ENCODE results near the gene GRIN1. TPM values are rescaled to one million over a fixed set of nuclear protein-coding genes. Genes with fewer than 3 reads are reported as not detected.

GRIN1 gene
- total and polyA plus RNA-seq, 8 donors, result 0.25 to 0.55 (median 0.31) TPM; not detected in 5

DNA sequence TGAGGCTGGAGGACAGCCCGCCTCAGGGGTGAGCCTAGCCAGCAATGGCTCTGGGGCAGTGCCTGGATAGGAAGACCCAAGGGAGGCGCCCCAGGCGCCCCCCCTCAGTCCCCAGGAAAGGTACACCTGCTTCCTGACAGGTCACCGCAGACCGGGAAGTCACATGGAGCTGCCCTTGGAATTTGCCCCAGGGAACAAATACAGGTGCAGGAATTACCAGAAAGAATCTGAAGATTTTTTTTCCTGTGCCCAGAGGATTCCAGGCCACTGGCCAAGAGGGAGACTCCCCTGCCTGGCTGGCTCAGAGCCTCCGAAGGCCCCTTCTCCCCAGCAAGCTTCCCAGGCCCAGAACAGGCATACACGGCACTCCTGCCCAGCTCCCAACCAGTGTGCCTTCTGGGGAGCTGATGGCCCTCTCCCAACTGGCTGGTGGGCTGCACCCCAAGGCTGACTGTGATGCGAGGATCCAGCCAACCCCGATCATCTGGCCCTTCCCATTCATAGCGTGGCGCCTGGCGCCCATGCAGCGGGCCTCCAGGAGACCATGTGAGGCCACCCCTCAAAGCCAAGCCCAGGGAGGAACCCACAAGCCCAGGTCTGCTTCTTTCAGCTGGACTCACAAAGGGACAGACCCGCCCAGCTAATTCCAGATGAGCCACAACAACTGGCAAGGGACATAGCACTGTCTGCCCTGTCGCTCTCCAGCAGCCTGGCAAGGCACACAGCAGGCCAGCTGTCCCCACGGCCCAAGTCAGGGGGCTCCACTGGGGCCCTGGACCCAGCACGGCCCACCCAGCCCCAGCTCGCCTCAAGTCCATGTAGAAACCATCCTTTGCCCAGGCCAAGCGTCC is 59.3 kb downstream of the GRIN1 start:
- no peaks in the 10 kb centered on the region for H3K27me3 ChIP-seq
- H3K4me3 ChIP-seq, result peak overlapping the region; percentile 63 to 78 (median 66)
- H3K9me3 ChIP-seq, result no peaks in the 10 kb centered on the region
- DNase-seq, result peak; percentile 75 to 86
- H3K27ac ChIP-seq, result peak overlapping the region; percentile 78 to 97 (median 86)
- 35 to 52% (median 51%) methylated on average over 7 to 19 of the region's 19 CpGs for WGBS, 5 donors
- intact Hi-C loops (cut with DNase I; ENCODE audit: low total_unique reads), result no loop called here
- H3K36me3 ChIP-seq, result no peaks in the 10 kb centered on the region
- TF ChIP-seq POLR2A (IDR thresholded peaks at IDR 0.05), result no peak
- no peak for TF ChIP-seq EP300 (IDR thresholded peaks at IDR 0.05)
- TF ChIP-seq, protein P1, sequence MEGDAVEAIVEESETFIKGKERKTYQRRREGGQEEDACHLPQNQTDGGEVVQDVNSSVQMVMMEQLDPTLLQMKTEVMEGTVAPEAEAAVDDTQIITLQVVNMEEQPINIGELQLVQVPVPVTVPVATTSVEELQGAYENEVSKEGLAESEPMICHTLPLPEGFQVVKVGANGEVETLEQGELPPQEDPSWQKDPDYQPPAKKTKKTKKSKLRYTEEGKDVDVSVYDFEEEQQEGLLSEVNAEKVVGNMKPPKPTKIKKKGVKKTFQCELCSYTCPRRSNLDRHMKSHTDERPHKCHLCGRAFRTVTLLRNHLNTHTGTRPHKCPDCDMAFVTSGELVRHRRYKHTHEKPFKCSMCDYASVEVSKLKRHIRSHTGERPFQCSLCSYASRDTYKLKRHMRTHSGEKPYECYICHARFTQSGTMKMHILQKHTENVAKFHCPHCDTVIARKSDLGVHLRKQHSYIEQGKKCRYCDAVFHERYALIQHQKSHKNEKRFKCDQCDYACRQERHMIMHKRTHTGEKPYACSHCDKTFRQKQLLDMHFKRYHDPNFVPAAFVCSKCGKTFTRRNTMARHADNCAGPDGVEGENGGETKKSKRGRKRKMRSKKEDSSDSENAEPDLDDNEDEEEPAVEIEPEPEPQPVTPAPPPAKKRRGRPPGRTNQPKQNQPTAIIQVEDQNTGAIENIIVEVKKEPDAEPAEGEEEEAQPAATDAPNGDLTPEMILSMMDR (IDR thresholded peaks at IDR 0.05), result no peak
- TF ChIP-seq POLR2AphosphoS5 (IDR thresholded peaks at IDR 0.05), result peak in 2 of 3 donors; percentile 54 to 55
- H3K4me1 ChIP-seq, result peaks cover 70 to 90% (median 87%) of the 10 kb centered on the region in 4 donors

DNA sequence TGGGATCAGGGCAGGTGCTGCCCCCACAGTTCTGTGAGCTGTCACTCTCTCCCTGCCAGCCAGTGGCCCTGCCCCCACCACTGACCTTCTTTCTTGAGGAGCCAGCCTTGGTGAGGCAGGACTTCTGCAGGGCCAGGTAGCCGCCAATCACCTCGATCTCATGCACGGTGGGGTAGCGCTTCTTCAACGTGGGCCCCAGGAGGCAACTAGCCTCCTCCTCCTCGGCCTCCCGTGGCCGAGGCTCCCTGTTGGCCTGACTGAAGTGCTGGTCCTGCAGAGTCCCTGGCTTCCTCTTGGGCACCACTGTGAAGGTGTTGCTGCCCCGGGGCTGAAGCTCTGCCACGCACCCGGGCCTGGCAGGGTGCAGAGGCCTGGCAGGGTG is 59.9 kb downstream of the GRIN1 start:
- peak overlapping the region; percentile 78 to 97 (median 86) for H3K27ac ChIP-seq
- DNase-seq, result peak in 1 of 2 donors; percentile 38
- WGBS, 5 donors, result 25 to 81% (median 54%) methylated on average over 8 to 11 of the region's 11 CpGs

DNA sequence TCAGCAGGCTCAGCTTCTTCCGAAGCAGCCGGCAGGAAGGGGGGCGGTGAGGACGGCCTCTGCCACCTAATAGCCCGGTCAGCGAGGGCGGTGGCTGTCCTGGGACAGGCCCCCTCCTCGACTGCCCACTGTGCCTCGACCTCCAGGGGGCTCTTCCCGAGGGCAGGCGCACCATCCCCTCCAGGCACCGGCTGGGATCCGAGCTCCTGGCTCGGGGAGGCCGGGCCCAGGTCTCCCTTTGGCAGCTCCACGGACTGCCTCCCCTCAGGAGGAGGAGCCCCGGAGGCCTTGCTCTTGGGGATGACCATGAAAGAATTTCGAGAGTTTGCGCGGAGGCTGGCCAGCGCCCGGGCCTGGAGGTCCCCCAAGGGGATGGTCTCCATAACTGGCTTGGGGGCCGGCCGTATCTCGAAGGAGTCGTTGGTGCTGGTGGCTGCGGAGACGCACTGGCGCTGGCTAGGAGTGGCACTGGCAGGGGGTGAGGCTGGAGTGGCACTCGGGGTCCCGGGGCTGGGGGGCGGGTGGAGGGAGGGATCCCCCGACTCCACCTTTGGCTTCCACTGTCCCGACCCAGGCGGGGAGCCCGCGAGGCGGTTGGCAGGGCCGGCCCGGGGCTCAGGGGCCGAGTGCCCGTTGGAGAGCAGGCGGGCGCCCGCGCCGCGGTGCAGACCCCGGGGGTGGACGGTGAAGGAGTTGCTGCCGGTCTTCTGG is 60.6 kb downstream of the GRIN1 start:
- peak overlapping the region; percentile 78 to 97 (median 86) for H3K27ac ChIP-seq
- WGBS, 5 donors, result 9 to 17% (median 10%) methylated on average over 27 to 51 of the region's 51 CpGs
- H3K4me3 ChIP-seq, result peak overlapping the region; percentile 63 to 78 (median 66)
- H3K27me3 ChIP-seq, result no peaks in the 10 kb centered on the region
- TF ChIP-seq, protein P1 (IDR thresholded peaks at IDR 0.05), result no peak
- TF ChIP-seq EP300 (IDR thresholded peaks at IDR 0.05) (no peak), POLR2AphosphoS5 (IDR thresholded peaks at IDR 0.05) (no peak), POLR2A (IDR thresholded peaks at IDR 0.05) (no peak)
- intact Hi-C loops (cut with DNase I; ENCODE audit: low total_unique reads), result no loop called here
- no peaks in the 10 kb centered on the region for H3K9me3 ChIP-seq
- peak in 1 of 2 donors; percentile 48 for DNase-seq
- no peaks in the 10 kb centered on the region for H3K36me3 ChIP-seq
- H3K4me1 ChIP-seq, result peaks cover 74 to 90% (median 89%) of the 10 kb centered on the region in 4 donors

More for the DNA sequence above, 59.9 kb downstream of the GRIN1 start:
- Histone ChIP-seq H3K4me1 (peaks cover 74 to 90% (median 87%) of the 10 kb centered on the region in 4 donors), H3K9me3 (no peaks in the 10 kb centered on the region), H3K4me3 (peak overlapping the region; percentile 63 to 78 (median 66)), H3K27me3 (no peaks in the 10 kb centered on the region), H3K36me3 (no peaks in the 10 kb centered on the region)
- TF ChIP-seq POLR2A (IDR thresholded peaks at IDR 0.05) (no peak), EP300 (IDR thresholded peaks at IDR 0.05) (no peak)
- TF ChIP-seq, protein P1 (IDR thresholded peaks at IDR 0.05), result no peak
- intact Hi-C loops (cut with DNase I; ENCODE audit: low total_unique reads), result no loop called here
